GM19023 (cell line): ENCODE data around the gene FTMT.
"Not testable (repeated sequence)": the region's sequence is repeated elsewhere in the genome, so short reads cannot be mapped to it uniquely, and the experiment has no call there.

Experiments used
- ATAC-seq: cut with Tn5 transposase; IDR thresholded peaks from one replicate; pipeline ENCODE4 v1.9.1; 2021; ENCODE audit warnings: mild to moderate bottlenecking, moderate library complexity; ENCODE audit not compliant: unreplicated experiment

FTMT gene

DNA sequence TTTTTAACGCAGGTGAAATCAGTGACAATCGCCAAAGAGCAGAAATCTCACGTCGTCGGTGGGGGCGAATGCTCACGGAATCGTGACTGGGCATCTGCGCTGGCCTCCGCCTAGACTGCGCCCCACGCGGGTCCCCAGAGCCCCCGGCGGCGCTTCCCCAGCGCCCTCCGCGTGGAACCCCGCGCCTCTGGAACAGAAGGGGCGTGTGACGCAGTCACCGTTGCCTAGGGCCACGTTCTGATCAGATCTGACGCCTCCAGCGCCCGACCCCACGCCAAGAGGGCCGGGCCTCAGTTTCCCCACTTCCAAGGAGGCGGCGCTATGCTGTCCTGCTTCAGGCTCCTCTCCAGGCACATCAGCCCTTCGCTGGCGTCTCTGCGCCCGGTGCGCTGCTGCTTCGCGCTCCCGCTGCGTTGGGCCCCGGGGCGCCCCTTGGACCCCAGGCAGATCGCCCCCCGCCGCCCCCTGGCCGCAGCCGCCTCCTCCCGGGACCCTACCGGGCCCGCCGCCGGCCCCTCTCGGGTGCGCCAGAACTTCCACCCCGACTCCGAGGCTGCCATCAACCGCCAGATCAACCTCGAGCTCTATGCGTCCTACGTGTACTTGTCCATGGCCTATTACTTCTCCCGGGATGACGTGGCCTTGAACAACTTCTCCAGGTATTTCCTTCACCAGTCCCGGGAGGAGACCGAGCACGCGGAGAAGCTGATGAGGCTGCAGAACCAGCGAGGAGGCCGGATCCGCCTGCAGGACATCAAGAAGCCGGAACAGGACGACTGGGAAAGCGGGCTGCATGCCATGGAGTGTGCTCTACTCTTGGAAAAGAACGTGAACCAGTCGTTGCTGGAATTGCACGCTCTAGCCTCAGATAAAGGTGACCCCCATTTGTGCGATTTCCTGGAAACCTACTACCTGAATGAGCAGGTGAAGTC lies at the start of gene FTMT:
FTMT (plus strand) TSS at position 240 of the 932 bp plus-strand sequence; CDS start at position 322, 82 bp downstream.
- ATAC-seq: no peak

DNA sequence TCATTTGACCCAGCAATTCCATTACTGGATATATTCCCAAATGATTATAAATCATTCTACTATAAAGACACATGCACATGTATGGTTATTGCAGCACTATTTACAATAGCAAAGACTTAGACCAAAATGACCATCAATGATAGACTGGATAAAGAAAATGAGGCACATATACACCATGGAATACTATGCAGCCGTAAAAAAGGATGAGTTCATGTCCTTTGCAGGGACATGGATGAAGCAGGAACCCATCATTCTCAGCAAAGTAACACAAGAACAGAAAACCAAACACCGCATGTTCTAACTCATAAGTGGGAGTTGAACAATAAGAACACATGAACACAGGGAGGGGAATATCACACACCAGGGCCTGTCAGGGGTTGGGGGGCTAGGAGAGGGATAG lies 46.4 kb upstream of the FTMT start:
- not testable (repeated sequence) for ATAC-seq

DNA sequence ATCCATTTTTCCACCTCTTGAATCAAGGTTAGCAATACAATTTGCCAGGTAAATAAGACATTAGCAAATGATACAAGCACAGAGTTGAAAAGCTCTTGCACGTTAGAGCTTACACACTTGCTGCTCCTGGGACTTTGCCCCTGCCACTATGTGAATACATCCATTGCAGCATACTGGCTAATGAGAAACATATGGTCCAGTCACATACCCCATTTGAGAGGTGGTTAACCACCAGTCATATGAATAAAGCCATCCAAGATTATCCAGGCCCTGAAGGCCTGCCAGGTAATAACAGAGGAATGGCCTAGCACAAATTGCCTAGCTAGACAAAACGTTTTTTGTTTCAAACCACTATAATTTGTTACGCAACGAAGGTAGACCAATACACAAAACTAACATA lies 45.8 kb upstream of the FTMT start:
- ATAC-seq: no peak

DNA sequence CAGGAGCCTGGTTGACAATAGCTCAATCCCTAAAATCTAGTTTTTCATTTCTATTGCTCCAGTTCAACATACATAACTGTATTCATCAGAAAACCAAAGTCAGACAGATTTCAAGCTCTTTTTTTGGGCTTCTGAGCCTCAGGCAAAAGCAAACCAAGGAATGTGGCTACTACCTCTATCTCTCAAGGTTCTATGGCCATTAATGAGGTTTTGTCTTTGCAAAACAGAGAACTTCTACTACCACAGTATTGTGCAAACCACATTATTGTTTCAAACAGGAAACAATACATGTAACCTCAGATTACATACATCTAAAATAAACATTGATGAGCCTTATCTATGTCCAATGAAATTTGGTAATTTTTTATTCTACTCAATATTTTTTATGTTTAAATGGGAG lies 35.5 kb upstream of the FTMT start:
- ATAC-seq: no peak

DNA sequence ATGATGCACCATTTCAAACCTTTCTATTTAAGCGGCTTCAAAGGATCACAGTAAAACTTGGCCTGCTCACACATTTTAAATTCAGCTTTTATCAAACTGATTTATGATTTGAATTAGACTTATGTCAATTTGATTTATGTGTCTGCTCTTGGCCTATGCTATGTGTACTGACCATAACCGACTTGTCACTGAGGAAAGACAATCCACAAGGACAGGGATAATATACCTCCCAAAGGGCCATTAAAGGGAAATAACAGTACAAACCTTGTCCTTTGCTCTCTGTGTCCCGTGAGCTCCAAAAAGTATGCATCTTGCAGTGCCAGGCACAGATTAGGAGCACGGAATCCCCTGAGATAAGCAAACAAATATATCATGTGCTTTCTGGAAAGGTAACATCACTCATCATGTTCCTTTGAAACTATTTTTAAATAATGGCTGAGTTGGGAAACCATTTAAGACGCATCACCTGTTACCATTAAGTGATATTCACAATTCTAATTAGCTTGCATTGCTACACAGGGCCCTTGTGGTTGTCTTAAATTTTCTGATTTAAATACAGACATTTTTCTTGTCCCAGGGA lies 31.9 kb upstream of the FTMT start:
- no peak for ATAC-seq

DNA sequence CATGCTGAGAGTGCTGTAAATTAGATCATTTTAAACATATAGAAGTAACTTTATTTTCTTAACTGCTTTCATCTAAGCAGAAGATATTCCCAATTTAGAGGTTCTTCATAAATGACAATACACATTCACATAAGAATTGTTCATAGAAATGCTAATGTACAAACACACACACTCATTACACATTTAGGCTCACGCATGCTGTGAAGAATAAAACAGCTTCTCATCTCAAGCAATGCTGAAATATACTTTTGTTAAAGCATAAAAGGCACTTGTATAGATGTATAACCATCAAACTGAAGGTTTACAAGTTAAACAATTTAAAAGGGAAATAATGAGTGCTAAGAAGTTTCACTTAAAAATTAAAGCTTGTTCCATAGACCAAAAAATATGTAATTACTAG lies 18.1 kb upstream of the FTMT start:
- ATAC-seq: no peak

DNA sequence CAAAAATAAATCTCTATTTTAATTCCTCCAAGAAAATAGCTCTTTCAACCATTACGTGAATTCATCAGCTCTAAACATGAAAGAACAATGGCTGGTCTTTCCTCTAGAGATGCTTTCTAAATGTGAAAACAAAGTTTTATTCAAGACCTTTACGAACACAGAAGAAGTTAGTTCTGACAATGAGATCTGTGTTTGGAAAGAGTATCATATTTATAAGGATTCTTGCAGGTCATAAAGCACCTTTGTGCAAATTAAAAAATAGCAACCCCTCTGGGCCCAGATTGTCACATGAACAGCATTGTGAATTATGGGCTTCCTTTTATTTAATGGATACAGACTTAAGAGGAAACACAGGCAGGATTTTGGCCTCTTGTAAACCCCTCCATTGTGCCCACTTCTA lies 17.7 kb upstream of the FTMT start:
- ATAC-seq: no peak

DNA sequence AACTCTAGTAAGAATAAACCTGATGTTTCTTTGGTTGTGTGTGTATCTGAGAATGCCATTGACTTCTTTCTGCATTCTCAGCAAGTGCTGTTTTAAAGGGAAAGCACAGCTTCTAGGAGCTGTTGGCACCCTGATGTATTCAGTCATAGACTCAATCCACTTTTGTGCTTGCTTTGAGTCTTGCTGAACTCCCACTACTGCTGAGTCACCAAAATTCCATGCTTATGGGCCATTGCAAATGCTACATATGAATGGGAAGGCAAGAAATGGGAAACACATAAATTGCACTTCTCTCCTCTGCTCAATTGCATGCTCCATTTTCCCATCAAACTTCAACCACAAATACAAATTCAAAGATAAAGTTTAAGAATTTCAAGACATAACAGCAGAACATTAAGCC lies 9.8 kb upstream of the FTMT start:
- ATAC-seq: no peak

DNA sequence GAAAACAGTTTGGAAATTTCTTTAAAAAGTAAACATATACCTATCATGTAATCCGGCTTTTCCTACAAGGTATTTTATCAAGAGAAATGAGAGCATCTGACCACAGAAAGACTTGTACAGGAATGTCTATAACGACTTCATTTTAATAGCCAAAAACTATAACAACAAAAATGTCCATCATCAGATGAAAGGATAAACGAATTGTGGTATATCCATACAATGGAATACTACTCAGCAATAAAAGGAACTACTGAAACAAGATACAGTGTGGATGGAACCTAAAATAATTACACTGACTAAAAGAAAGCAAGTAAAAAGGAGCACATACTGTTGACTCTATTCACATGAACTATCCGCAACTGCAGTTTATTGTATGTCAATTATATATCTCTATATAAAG lies 1.4 kb upstream of the FTMT start:
- ATAC-seq: no peak

DNA sequence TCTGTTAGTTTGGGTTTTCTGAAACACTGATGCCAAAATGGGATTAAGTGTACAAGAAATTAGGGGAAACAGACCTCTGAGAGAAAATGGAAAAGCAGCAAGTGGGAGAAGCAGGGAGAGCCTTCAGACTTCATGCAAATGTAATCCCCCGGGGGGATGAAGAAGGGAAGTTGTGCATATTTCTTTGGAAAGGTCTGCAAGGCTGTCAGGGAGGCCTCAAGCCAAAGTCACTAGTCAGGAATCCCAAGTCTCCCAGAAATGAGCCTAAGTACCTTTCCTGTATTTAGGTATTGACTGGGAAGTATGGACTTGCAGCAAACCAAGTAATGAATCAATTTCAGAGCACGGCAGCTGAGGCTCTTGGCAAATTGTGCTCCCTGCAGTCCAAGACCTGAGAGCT lies 2.2 kb downstream of the FTMT start:
- no peak for ATAC-seq

DNA sequence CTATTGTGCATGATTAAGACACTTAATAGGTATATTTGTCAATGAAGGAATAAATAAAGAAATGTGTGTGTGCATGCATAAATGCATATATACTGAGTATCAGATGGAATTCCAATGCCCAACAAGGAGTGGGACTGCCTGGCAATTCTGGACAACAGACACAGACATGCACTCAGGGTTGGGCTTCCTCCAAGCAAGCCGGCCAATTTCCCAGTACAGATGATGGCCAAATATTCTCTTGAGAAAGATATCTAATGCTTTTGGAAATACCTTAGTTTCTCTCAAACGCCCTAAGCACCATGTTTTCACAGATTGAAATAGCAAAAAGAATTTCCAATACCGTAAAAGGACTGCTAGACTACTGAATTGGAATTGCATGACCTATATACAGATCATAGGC lies 11.1 kb downstream of the FTMT start:
- ATAC-seq: no peak

DNA sequence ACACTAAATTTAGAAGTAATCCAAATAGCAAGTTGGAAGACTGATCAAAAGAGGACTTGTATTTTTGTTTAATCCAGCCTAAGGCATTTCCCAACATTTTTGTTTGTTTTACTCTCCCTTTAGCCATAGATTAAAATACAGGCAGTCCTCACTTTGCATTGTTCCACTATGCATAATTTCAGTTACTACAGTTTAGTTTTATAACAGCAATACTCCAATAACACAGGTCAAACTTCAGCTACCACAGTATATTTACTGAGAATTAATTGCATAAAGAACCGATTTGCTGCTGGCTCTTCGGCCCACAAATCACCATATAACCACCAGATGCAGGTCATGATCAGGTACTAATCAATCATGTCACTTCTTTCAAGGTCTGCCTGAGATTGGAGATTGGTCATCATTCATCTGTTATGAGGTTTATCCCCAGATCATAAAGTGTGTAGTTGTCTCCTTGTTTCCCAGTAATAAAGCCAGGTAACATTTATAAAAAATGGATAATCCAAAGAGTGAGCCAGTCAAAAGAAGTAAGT lies 12.1 kb downstream of the FTMT start:
- ATAC-seq: no peak

DNA sequence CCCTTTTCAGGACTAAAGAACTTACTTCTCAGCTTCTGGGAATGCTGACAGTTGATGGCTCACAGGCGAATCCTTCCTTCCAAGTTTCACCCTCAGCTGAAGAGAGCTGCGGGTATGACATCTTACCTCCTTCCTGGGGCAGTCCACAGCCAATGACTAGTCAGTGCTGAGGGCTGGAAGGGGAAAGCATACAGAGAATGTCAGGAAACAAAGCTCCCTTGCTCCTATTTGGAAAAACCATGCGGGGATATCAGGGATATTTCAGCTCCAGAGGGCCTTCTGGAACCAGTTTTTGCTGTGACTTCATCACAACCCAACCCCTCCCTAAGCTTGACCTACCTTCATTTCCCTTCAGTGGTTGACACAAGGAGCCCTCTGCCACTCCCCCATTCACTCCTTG lies 15.7 kb downstream of the FTMT start:
- no peak for ATAC-seq

DNA sequence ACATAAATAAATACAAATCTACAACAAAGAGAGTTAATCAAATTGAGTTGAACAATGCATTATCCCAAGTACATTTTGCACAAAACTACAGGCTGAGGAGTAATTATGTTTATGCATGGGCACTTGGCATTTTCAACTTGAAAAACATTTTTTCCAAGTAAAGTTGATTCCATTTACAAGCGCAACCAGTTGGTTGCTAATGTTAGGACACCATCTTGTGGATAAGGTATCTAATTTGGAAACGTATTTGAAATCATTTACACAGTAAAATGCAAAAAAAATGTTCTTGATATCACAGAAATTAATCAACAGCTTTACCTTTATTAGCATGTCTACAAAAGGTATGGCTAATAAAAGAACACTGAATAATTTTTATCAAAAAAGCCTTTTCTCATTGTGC lies 18.8 kb downstream of the FTMT start:
- ATAC-seq: no peak

DNA sequence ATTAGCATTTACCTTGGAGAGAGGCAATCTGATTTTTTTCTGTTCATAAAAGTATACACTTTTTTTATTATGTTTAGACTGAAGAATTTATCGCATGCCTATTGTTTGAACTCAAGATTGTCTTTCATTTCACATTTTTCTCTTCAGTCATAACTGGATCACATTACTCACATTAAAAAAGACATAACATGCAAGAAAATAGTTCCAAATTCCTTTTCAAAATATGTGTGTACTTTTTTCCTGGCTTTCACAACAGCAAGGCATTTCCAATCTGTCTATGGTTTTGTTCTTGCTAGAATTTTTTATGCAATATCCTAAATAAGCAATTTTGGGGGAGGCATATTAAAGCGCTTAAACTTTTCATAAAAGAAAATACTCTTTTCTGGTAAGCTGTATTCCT lies 21.2 kb downstream of the FTMT start:
- no peak for ATAC-seq

DNA sequence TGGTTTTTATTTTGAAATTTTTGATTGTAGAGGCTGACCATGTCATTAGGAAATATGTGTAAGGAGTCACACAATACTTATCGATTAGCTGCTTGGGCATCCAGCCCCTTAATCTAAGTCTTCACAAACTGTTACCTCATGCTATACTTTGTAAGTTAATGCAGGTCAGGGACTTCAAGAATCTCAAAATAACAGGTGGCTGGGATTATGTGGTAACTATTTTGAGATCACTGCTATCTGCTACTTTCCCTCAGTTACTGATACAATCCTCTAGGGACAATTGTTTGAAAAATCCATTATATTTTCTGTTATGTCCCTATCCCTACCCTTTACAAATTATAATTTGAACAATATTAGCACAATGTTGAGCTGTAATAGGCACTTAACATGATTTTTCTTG lies 21.7 kb downstream of the FTMT start:
- no peak for ATAC-seq

DNA sequence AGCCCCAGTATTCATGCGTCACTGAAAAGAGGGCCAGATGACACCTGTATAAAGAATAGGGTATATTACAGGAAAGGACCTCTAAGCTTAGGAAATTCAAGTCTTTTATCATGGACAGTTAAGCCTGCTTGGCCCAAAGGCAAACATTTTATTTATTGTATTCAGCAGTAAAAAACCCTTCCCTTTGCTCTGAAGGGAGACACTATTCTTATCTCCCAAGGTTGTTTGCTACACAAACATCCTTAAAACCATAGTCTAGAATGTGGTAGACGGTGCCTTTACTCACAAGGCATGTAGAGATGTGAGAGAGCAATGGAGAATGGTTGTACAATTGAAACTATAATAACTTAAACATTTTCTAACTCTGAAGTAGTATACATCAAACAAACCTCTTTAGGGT lies 33.9 kb downstream of the FTMT start:
- ATAC-seq: no peak

DNA sequence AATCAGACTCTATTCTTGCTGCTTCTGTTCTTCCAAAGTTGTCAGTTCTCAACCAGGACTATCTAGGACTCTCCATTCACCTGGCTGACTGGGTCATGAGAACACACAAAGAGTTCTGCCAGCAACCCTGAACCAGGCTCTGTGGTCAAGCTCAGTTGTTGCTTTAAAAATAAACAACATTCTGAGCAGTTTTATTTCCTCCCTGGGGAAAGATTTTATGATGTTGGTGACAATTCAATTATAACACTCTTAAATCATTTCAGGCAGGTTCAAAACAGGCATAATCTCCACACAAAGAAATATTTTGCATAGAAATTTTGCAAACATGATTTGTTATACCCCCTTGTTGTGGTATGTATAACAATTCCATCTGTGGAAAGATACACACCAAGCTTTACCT lies 36.0 kb downstream of the FTMT start:
- no peak for ATAC-seq

DNA sequence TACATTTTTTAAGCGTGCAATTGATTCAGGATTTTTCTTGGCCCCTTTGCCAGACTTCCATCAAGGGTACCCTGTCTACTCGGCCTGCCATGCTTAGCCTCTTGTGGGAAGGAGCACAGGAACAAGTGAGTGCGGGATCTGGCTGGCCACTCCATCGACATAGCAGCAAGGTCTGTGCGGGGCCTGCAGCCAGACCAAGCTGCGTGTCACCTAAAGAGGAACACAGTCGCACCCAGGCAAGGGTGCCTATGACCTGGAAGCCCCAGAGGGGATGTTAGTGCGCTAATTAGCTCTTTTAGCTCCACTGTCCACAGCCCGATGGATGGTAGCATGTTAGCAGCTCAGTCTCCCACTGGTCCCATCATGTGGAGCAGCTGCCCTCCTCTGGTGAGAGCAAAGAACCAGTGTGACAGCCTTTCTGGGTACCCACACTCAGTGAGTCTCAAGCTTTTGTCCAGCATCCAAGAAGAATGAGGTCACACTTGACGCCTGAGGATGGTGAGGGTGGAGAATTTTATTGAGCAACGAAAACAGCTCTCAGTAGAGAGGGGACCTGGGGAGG lies 38.7 kb downstream of the FTMT start:
- no peak for ATAC-seq

DNA sequence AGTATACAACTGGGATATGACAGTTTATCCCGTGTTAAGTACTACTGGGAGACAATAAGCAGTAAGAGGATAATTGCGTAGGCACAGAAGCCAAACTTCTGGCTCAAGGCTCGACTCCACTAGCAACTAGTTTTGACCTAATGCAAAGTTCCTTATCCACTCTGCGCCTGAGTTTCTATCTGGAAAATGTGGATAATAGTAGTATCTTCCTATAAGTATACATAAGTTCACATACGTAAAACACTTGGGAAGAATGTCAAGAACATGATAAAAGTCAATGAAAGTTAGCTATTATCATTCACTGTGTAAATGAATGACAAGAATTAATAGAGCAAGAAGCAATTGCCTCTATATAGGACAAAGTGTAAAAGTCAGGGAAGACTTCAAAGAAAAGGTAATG lies 45.7 kb downstream of the FTMT start:
- ATAC-seq: no peak

DNA sequence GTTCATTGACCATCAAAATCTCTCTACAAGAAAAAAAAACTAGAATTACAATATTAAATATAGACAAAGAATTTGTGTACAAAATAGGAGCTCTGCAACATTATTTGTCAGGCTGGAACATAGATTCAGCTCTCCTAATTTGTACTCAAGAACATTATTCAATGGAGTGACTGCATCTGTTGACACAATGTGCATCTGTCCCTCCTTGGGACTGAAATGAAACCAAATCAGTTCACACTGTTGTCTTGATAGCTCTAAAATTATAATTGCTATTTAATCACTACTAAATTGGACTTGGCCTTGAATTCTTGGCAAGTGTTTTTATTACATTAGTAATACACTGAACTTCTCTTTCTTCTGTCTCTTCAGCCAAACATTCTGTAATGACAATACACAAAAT lies 47.7 kb downstream of the FTMT start:
- no peak for ATAC-seq
